ENCODE measurements around the gene IFITM10.

Gene IFITM10

DNA sequence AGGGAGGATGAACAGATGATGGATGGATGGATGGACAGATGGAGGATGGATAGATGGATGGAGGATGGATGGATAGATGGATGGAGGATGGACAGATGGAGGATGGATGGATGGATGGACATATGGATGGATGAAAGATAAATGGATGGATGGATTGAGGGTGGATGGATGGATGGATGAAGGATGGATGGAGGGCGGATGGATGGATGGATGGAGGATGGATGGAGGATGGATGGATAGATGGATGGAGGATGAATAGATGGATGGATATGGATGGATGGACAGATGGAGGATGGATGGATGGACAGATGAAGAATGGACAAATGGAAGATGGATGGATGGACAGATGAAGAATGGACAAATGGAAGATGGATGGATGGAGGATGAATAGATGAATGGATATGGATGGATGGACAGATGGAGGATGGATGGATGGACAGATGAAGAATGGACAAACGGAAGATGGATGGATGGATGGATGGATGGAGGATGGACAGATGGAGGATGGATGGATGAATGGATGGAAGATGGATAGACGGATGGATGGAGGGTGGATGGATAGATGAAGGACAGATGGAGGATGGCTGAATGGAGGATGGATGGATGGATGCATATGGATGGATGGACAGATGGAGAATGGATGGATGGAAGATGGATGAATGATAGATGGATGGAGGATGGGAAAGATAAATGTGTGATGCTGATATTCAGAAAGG lies 7.4 kb downstream of the IFITM10 start:
- ATAC-seq: no peak
- TF ChIP-seq TCF4 (CRISPR knock-in tag; IDR thresholded peaks at IDR 0.05; ENCODE audit: borderline replicate concordance) (no peak), TOX (CRISPR knock-in tag; IDR thresholded peaks at IDR 0.05; ENCODE audit: borderline replicate concordance) (no peak), ZFP3 (CRISPR knock-in tag; IDR thresholded peaks at IDR 0.05) (no peak), CSDC2 (CRISPR knock-in tag; IDR thresholded peaks at IDR 0.05) (no peak), GLIS3 (CRISPR knock-in tag; IDR thresholded peaks at IDR 0.05) (no peak), SNAI2 (CRISPR knock-in tag; IDR thresholded peaks at IDR 0.05) (no peak), ESRRG (CRISPR knock-in tag; IDR thresholded peaks at IDR 0.05) (no peak), BACH2 (CRISPR knock-in tag; IDR thresholded peaks at IDR 0.05; ENCODE audit: borderline replicate concordance) (no peak), ARNTL (CRISPR knock-in tag; IDR thresholded peaks at IDR 0.05; ENCODE audit: borderline replicate concordance, low read depth) (no peak), OSR1 (CRISPR knock-in tag; IDR thresholded peaks at IDR 0.05) (no peak), ZFP30 (CRISPR knock-in tag; IDR thresholded peaks at IDR 0.05) (no peak), ZC3H10 (CRISPR knock-in tag; IDR thresholded peaks at IDR 0.05) (no peak), CREB5 (CRISPR knock-in tag; IDR thresholded peaks at IDR 0.05; ENCODE audit: low read depth) (no peak), ZNF8 (CRISPR knock-in tag; IDR thresholded peaks at IDR 0.05) (no peak)
- TF ChIP-seq, protein P1, sequence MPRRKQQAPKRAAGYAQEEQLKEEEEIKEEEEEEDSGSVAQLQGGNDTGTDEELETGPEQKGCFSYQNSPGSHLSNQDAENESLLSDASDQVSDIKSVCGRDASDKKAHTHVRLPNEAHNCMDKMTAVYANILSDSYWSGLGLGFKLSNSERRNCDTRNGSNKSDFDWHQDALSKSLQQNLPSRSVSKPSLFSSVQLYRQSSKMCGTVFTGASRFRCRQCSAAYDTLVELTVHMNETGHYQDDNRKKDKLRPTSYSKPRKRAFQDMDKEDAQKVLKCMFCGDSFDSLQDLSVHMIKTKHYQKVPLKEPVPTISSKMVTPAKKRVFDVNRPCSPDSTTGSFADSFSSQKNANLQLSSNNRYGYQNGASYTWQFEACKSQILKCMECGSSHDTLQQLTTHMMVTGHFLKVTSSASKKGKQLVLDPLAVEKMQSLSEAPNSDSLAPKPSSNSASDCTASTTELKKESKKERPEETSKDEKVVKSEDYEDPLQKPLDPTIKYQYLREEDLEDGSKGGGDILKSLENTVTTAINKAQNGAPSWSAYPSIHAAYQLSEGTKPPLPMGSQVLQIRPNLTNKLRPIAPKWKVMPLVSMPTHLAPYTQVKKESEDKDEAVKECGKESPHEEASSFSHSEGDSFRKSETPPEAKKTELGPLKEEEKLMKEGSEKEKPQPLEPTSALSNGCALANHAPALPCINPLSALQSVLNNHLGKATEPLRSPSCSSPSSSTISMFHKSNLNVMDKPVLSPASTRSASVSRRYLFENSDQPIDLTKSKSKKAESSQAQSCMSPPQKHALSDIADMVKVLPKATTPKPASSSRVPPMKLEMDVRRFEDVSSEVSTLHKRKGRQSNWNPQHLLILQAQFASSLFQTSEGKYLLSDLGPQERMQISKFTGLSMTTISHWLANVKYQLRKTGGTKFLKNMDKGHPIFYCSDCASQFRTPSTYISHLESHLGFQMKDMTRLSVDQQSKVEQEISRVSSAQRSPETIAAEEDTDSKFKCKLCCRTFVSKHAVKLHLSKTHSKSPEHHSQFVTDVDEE (CRISPR knock-in tag; IDR thresholded peaks at IDR 0.05): no peak
- TF ChIP-seq, protein P2, sequence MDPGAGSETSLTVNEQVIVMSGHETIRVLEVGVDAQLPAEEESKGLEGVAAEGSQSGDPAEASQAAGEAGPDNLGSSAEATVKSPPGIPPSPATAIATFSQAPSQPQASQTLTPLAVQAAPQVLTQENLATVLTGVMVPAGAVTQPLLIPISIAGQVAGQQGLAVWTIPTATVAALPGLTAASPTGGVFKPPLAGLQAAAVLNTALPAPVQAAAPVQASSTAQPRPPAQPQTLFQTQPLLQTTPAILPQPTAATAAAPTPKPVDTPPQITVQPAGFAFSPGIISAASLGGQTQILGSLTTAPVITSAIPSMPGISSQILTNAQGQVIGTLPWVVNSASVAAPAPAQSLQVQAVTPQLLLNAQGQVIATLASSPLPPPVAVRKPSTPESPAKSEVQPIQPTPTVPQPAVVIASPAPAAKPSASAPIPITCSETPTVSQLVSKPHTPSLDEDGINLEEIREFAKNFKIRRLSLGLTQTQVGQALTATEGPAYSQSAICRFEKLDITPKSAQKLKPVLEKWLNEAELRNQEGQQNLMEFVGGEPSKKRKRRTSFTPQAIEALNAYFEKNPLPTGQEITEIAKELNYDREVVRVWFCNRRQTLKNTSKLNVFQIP (CRISPR knock-in tag; IDR thresholded peaks at IDR 0.05; ENCODE audit: borderline replicate concordance, low read depth): no peak

- TF ChIP-seq ZC3H10 (CRISPR knock-in tag; IDR thresholded peaks at IDR 0.05) (no peak), ZNF70 (CRISPR knock-in tag; IDR thresholded peaks at IDR 0.05) (no peak), ZFP3 (CRISPR knock-in tag; IDR thresholded peaks at IDR 0.05) (no peak), PPARA (CRISPR knock-in tag; IDR thresholded peaks at IDR 0.05; ENCODE audit: borderline replicate concordance) (no peak), CREB5 (CRISPR knock-in tag; IDR thresholded peaks at IDR 0.05; ENCODE audit: low read depth) (no peak), CSDC2 (CRISPR knock-in tag; IDR thresholded peaks at IDR 0.05) (no peak), ZFP30 (CRISPR knock-in tag; IDR thresholded peaks at IDR 0.05) (no peak), ESRRG (CRISPR knock-in tag; IDR thresholded peaks at IDR 0.05) (no peak), ZNF8 (CRISPR knock-in tag; IDR thresholded peaks at IDR 0.05) (no peak), TOX (CRISPR knock-in tag; IDR thresholded peaks at IDR 0.05; ENCODE audit: borderline replicate concordance) (no peak), SNAI2 (CRISPR knock-in tag; IDR thresholded peaks at IDR 0.05) (no peak), ISL1 (CRISPR knock-in tag; IDR thresholded peaks at IDR 0.05) (no peak), ZNF565 (CRISPR knock-in tag; conservative IDR thresholded peaks at IDR 0.05; ENCODE audit: low read depth) (no peak), PATZ1 (CRISPR knock-in tag; IDR thresholded peaks at IDR 0.05; ENCODE audit: borderline replicate concordance) (no peak), RARB (CRISPR knock-in tag; IDR thresholded peaks at IDR 0.05) (no peak), CSRNP3 (CRISPR knock-in tag; IDR thresholded peaks at IDR 0.05) (no peak), TCF4 (CRISPR knock-in tag; IDR thresholded peaks at IDR 0.05; ENCODE audit: borderline replicate concordance) (no peak), OSR1 (CRISPR knock-in tag; IDR thresholded peaks at IDR 0.05) (no peak)
- TF ChIP-seq, protein P2 (CRISPR knock-in tag; IDR thresholded peaks at IDR 0.05; ENCODE audit: borderline replicate concordance, low read depth): no peak
- TF ChIP-seq, protein P1 (CRISPR knock-in tag; IDR thresholded peaks at IDR 0.05): no peak
- ATAC-seq: no peak
These were observed 8.0 kb downstream of the IFITM10 start for GRCh38 chr11:1742371-1742770.
